Thymus (tissue), 11 donors: ENCODE results near the gene RABAC1. TPM values are rescaled to one million over a fixed set of nuclear protein-coding genes. Genes with fewer than 3 reads are reported as not detected.

ENCODE experiments used
- DNase-seq, 9 donors: peaks; one replicate each; pipeline ENCODE4 v3.0.0-alpha.2; 2013; ENCODE audit warnings: low spot score in 9 of 9, low read depth in 6 of 9, missing footprints in 1 of 9
- H3K27ac ChIP-seq, 2 donors: one replicate each; pipeline ENCODE4 v1.5.1; 2013; ENCODE audit warnings: control low read depth in 1 of 2, low read depth in 1 of 2, low read length in 1 of 2, mild to moderate bottlenecking in 1 of 2, moderate library complexity in 1 of 2
- H3K27me3 ChIP-seq, 2 donors: one replicate each; pipeline ENCODE4 v1.5.1; 2013; ENCODE audit warnings: low read length in 1 of 2; ENCODE audit not compliant: control insufficient read depth in 2 of 2, insufficient read depth in 1 of 2
- H3K36me3 ChIP-seq, 2 donors: one replicate each; pipeline ENCODE4 v1.5.1; 2013; ENCODE audit warnings: low read length in 1 of 2, mild to moderate bottlenecking in 1 of 2, moderate library complexity in 1 of 2; ENCODE audit not compliant: control insufficient read depth in 2 of 2, insufficient read depth in 2 of 2
- H3K4me1 ChIP-seq, 2 donors: one replicate each; pipeline ENCODE4 v1.5.1; 2013; ENCODE audit warnings: low read length in 2 of 2; ENCODE audit not compliant: control insufficient read depth in 2 of 2, insufficient read depth in 2 of 2
- H3K4me3 ChIP-seq, 2 donors: one replicate each; pipeline ENCODE4 v1.5.1; 2013; ENCODE audit warnings: low read length in 2 of 2, control low read depth in 1 of 2, mild to moderate bottlenecking in 1 of 2
- H3K9me3 ChIP-seq, 2 donors: one replicate each; pipeline ENCODE4 v1.5.1; 2013; ENCODE audit warnings: low read length in 1 of 2, mild to moderate bottlenecking in 1 of 2; ENCODE audit not compliant: control insufficient read depth in 2 of 2, insufficient read depth in 1 of 2
- WGBS: extraction: QIAGEN DNeasy Blood & Tissue Kit; methylation state at CpG from one replicate; pipeline ENCODE4 v1.1.7; 2013; 5-methylcytosine and 5-hydroxymethylcytosine counted together
- polyA plus RNA-seq: library from polyadenylated mRNA; stranded (reverse); fragments of 200-250 nt; gene quantifications from one replicate; pipeline ENCODE4 v1.2.3, GENCODE V29; 2013
- total RNA-seq: library from RNA; stranded (reverse); fragments of 120-200 nt; gene quantifications from one replicate; pipeline ENCODE4 v1.2.4, GENCODE V29; 2013
- donor health status: healthy.

The RABAC1 gene
- total and polyA plus RNA-seq, 2 donors: 111 to 116 TPM

GRCh38 chr19:41958367-41959055 lies 610 bp downstream of the RABAC1 start:
- Histone ChIP-seq H3K9me3 (no peaks in the 10 kb centered on the region), H3K36me3 (peaks cover 13 to 23% of the 10 kb centered on the region in 2 donors), H3K27me3 (no peaks in the 10 kb centered on the region), H3K4me3 (peak overlapping the region; percentile 62 to 95), H3K27ac (peak overlapping the region; percentile 52 to 89), H3K4me1 (peaks cover 2 to 21% of the 10 kb centered on the region in 2 donors)
- DNase-seq: peak in 6 of 9 donors; percentile 57 to 84 (median 68)
- WGBS: 4% methylated on average over 43 of the region's 43 CpGs

GRCh38 chr19:41957838-41958366 lies 1.2 kb downstream of the RABAC1 start:
- DNase-seq: peak in 2 of 9 donors; percentile 33 to 47
- Histone ChIP-seq H3K27ac (peak overlapping the region in 1 of 2 donors; percentile 55), H3K4me3 (peak overlapping the region in 1 of 2 donors; percentile 95), H3K9me3 (no peaks in the 10 kb centered on the region), H3K36me3 (peaks cover 13 to 23% of the 10 kb centered on the region in 2 donors), H3K4me1 (peaks cover 2 to 21% of the 10 kb centered on the region in 2 donors), H3K27me3 (no peaks in the 10 kb centered on the region)
- 37% methylated on average over 10 of the region's 10 CpGs for WGBS

GRCh38 chr19:41957161-41957837 lies 1.8 kb downstream of the RABAC1 start:
- Histone ChIP-seq H3K4me1 (peaks cover 2 to 21% of the 10 kb centered on the region in 2 donors), H3K4me3 (no peak overlapping the region), H3K27ac (no peak overlapping the region), H3K27me3 (no peaks in the 10 kb centered on the region), H3K36me3 (peaks cover 13 to 23% of the 10 kb centered on the region in 2 donors), H3K9me3 (no peaks in the 10 kb centered on the region)
- DNase-seq: no peak
- WGBS: 95% methylated on average over 11 of the region's 11 CpGs

GRCh38 chr19:41956621-41957020 lies 2.5 kb downstream of the RABAC1 start:
- Histone ChIP-seq H3K27me3 (no peaks in the 10 kb centered on the region), H3K36me3 (peaks cover 13 to 23% of the 10 kb centered on the region in 2 donors), H3K4me3 (no peak overlapping the region), H3K4me1 (peaks cover 2 to 23% of the 10 kb centered on the region in 2 donors), H3K9me3 (no peaks in the 10 kb centered on the region), H3K27ac (no peak overlapping the region)
- DNase-seq: no peak
- 98% methylated on average over 13 of the region's 13 CpGs for WGBS

GRCh38 chr19:41955521-41955920 lies 3.6 kb downstream of the RABAC1 start:
- Histone ChIP-seq H3K27ac (no peak overlapping the region), H3K36me3 (peaks cover 13 to 23% of the 10 kb centered on the region in 2 donors), H3K9me3 (no peaks in the 10 kb centered on the region), H3K4me1 (peaks cover 2 to 27% of the 10 kb centered on the region in 2 donors), H3K27me3 (no peaks in the 10 kb centered on the region), H3K4me3 (no peak overlapping the region)
- no peak for DNase-seq
- 92% methylated on average over 7 of the region's 7 CpGs for WGBS

- no peaks in the 10 kb centered on the region for H3K9me3 ChIP-seq
- peaks cover 4 to 6% of the 10 kb centered on the region in 2 donors for H3K4me1 ChIP-seq
- peaks cover 10 to 18% of the 10 kb centered on the region in 2 donors for H3K36me3 ChIP-seq
- 10% methylated on average over 12 of the region's 12 CpGs for WGBS
- H3K27ac ChIP-seq: no peak overlapping the region
- no peak overlapping the region for H3K4me3 ChIP-seq
- H3K27me3 ChIP-seq: no peaks in the 10 kb centered on the region
- DNase-seq: peak in 7 of 9 donors; percentile 59 to 89 (median 75)
Measured at GRCh38 chr19:41951686-41952172, 7.4 kb downstream of the RABAC1 start.

- H3K9me3 ChIP-seq: no peaks in the 10 kb centered on the region
- no peak for DNase-seq
- no peaks in the 10 kb centered on the region for H3K36me3 ChIP-seq
- H3K27me3 ChIP-seq: no peaks in the 10 kb centered on the region
- 96% methylated on average over 3 of the region's 3 CpGs for WGBS
- H3K27ac ChIP-seq: no peak overlapping the region
- peaks cover 6 to 23% of the 10 kb centered on the region in 2 donors for H3K4me1 ChIP-seq
- H3K4me3 ChIP-seq: no peak overlapping the region
Measured at GRCh38 chr19:41947091-41947490, 12.0 kb downstream of the RABAC1 start.

GRCh38 chr19:41945135-41945766 lies 13.9 kb downstream of the RABAC1 start:
- no peaks in the 10 kb centered on the region for H3K36me3 ChIP-seq

More at GRCh38 chr19:41945135-41945766, 13.9 kb downstream of the RABAC1 start:
- peak in 2 of 9 donors; percentile 54 to 77 for DNase-seq
- H3K27ac ChIP-seq: peak overlapping the region in 1 of 2 donors; percentile 1
- peaks cover 6 to 21% of the 10 kb centered on the region in 2 donors for H3K4me1 ChIP-seq
- H3K4me3 ChIP-seq: no peak overlapping the region
- no peaks in the 10 kb centered on the region for H3K9me3 ChIP-seq
- H3K27me3 ChIP-seq: peaks cover 14 to 17% of the 10 kb centered on the region in 2 donors
- 19% methylated on average over 8 of the region's 8 CpGs for WGBS
